K562 treated with DMSO at 1 percent for 12 hours (cell line): ENCODE data around the gene C7. TPM values are rescaled to one million over a fixed set of nuclear protein-coding genes. Genes with fewer than 3 reads are reported as not detected.

Experiments
- total RNA-seq: library from RNA; unstranded; fragments of 300-600 nt; gene quantifications from 2 replicates; pipeline ENCODE4 v1.2.3, GENCODE V29; 2022; ENCODE audit not compliant: insufficient read depth

The C7 gene
- not detected in 2 replicates for total RNA-seq

GRCh38 chr5:40909264-40909663, at the start of gene C7:
Gene C7, plus strand, starts transcription at chr5:40909497. Its CDS starts 114 bp downstream, at chr5:40909611.

Other genes with a start within 250 kb of the C7 start
- not detected in 2 replicates for gene PTGER4, start 229.6 kb upstream of the C7 start, total RNA-seq
- 3.5 and 9.0 TPM in 2 replicates for gene TTC33, start 153.5 kb upstream of the C7 start, total RNA-seq
- gene PRKAA1, start 111.1 kb upstream of the C7 start, total RNA-seq = 6.1 and 29.8 TPM in 2 replicates
- gene RPL37, start 74.3 kb upstream of the C7 start, total RNA-seq = 1,696 and 2,749 TPM in 2 replicates
- 2.7 and 7.1 TPM in 2 replicates for gene CARD6, start 68.1 kb upstream of the C7 start, total RNA-seq
- not detected in 2 replicates for gene MROH2B, start 161.8 kb downstream of the C7 start, total RNA-seq